Smooth muscle cell of the pulmonary artery (primary cell): Measurements from ENCODE around the gene OR9Q1. TPM values are rescaled to one million over a fixed set of nuclear protein-coding genes. Genes with fewer than 3 reads are reported as not detected.

Source experiments
- total RNA-seq: library from RNA; depleted of rRNA; stranded (reverse); fragments of >200 nt; gene quantifications from 2 replicates; pipeline ENCODE4 v1.2.3, GENCODE V29; 2014

The OR9Q1 gene
- not detected in 2 replicates for total RNA-seq

GRCh38 chr11:58023435-58023931 is at the start of gene OR9Q1:
Gene OR9Q1, plus strand, starts transcription at chr11:58023881. Its CDS starts 155,564 bp downstream, at chr11:58179445.

DNA sequence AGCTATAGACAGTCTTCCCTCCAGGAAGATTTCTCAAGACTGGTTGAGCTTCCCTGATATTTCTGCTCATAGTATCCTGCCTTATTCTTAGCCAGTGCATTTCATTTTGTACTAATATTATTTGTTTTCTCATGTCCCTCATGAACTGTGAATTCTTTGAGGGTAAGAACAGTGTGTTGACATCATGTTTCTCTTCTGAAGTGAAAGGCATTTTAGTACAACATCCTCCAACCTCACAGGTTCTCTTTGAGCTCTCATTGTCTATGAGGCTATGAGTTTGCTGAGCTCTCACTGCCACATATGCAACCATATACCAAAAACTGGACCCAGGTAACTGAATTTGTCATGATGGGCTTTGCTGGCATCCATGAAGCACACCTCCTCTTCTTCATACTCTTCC is 7.0 kb downstream of the OR9Q1 start, which contains the start of gene OR6Q1:
Gene OR6Q1, plus strand, starts transcription at position 301 of the 400 bp plus-strand sequence. Its CDS starts 0 bp downstream, at position 301.

DNA sequence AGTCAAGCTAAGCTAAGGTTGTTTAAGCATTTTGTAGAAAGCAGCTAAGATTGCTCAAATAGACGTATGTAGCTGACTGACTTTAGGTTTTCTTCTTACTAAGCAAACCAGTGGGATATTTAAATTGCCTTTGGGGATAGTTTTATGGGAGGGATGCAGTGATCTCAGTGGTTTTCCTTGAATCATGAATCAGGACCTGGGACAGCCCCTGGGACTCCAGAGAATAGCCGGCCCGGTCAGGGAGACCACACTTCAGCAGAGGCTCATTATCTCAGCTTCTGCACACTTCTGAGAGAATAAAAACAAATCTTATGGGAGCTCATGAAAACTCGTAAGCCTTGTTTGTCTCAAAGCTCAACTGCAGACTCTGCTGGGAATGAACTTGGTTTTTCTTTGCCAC is 101.8 kb downstream of the OR9Q1 start, which contains the start of gene OR9I1:
Gene OR9I1, minus strand, starts transcription at position 62 of the 400 bp plus-strand sequence. CDS start 6,086 bp downstream, outside the sequence.

GRCh38 chr11:58188770-58189169 is 165.1 kb downstream of the OR9Q1 start, which contains the start of gene OR9Q2:
Gene OR9Q2, plus strand, starts transcription at chr11:58189070. Its CDS starts 1,421 bp downstream, at chr11:58190491.

DNA sequence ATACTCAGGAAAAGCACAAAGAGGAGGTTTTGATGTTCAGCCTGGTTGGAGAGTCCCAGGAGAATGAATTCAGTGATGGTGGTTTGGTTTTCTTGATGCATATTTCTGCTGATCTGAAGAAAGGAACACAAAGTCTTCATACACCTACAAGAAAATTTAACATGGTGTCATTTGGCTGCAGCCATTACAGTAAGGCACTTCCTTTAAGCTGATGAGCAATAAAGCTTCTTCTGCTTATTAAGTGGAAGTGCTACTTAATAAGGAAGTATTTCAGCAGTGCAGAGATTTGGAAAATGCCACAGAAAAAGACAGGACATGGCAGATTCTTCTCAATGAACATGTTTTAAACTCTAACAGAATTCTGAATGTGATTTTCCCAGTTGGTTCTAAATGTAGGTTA is 180.4 kb downstream of the OR9Q1 start, which contains the start of gene OR1S2:
Gene OR1S2, minus strand, starts transcription at position 101 of the 400 bp plus-strand sequence. Its CDS starts 0 bp downstream, at position 101.

GRCh38 chr11:58212420-58212819 is 188.7 kb downstream of the OR9Q1 start, which contains the start of gene OR1S1:
Gene OR1S1, plus strand, starts transcription at chr11:58212720.

Other genes with a start within 250 kb of the OR9Q1 start
- gene OR6Q1, start 7.1 kb downstream of the OR9Q1 start, total RNA-seq, result not detected in 2 replicates
- not detected in 2 replicates for gene OR9I1, start 101.6 kb downstream of the OR9Q1 start, total RNA-seq
- gene OR9Q2, start 165.2 kb downstream of the OR9Q1 start, total RNA-seq, result not detected in 2 replicates
- not detected in 2 replicates for gene OR1S2, start 180.3 kb downstream of the OR9Q1 start, total RNA-seq
- gene OR1S1, start 188.8 kb downstream of the OR9Q1 start, total RNA-seq, result not detected in 2 replicates
- not detected in 2 replicates for gene OR10Q1, start 205.0 kb downstream of the OR9Q1 start, total RNA-seq
- gene OR10W1, start 244.4 kb downstream of the OR9Q1 start, total RNA-seq, result not detected in 2 replicates